Measurements from ENCODE around the gene MAP10.
"Not testable (repeated sequence)": the region's sequence is repeated elsewhere in the genome, so short reads cannot be mapped to it uniquely, and the experiment has no call there.

Gene MAP10, protein sequence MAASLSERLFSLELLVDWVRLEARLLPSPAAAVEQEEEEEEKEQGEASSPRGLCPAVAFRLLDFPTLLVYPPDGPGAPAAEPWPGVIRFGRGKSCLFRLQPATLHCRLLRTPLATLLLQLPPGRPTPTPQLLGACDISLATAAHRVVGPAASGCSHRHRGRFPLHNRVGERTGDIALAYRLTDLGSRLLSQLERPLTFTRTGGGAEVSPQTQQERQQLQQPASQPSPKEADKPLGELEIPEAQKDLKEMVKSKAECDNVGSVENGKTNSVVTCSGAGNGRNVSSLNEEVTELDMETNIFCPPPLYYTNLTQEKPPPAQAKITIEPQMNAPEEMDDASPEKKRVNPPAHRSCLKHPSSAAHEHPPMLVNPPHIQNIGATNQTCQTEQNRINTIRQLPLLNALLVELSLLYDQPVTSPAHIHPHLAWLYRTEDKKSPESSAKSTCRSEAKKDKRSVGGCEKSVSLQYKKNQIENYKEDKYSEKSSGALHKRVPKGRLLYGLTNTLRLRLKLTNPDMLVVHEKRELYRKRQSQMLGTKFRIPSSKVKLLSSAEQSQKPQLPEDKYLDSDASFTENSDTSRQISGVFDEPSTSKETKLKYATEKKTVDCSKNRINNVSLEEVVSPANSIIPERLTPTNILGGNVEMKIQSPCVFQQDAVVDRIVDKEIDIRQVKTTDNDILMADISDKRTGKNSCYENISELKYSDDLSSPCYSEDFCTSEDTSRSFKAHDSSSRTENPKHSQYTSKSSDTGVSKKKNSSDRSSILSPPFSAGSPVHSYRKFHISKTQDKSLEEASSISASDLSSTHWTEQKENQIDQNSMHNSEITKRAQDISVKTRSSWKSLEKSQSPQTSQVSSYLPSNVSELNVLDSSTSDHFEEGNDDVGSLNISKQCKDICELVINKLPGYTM
- 4.9 reads per million, percentile 19 among the genes with 10 or more reads in this experiment for total RNA-seq

DNA sequence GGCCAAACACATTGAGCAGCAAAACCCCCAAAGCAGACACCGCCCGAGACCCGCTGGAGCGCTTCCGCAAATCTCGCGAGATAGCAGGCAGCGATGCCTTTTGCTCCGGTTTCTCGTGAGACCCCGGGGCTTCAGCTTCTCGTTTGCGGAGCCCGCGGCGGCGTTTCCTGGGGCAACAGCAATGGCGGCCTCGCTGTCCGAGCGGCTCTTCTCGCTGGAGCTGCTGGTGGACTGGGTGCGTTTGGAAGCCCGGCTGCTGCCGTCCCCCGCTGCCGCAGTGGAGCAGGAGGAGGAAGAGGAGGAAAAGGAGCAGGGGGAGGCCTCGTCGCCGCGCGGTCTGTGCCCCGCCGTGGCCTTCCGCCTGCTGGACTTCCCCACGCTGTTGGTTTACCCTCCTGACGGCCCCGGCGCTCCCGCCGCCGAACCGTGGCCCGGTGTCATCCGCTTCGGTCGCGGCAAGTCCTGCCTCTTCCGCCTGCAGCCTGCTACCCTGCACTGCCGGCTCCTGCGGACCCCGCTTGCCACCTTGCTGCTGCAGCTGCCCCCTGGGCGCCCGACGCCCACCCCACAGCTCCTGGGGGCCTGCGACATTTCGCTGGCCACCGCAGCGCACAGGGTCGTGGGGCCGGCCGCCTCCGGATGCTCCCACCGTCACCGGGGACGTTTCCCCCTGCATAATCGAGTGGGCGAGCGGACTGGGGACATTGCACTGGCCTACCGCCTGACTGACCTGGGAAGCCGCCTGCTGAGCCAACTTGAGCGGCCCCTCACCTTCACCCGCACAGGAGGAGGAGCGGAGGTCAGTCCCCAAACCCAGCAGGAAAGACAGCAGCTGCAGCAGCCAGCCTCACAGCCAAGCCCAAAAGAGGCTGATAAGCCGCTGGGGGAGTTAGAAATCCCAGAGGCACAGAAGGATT, at the start of gene MAP10:
Gene MAP10, plus strand, starts transcription at position 148 of the 917 bp plus-strand sequence. Its CDS starts 34 bp downstream, at position 182.
- DNase-seq = peak; percentile 39

DNA sequence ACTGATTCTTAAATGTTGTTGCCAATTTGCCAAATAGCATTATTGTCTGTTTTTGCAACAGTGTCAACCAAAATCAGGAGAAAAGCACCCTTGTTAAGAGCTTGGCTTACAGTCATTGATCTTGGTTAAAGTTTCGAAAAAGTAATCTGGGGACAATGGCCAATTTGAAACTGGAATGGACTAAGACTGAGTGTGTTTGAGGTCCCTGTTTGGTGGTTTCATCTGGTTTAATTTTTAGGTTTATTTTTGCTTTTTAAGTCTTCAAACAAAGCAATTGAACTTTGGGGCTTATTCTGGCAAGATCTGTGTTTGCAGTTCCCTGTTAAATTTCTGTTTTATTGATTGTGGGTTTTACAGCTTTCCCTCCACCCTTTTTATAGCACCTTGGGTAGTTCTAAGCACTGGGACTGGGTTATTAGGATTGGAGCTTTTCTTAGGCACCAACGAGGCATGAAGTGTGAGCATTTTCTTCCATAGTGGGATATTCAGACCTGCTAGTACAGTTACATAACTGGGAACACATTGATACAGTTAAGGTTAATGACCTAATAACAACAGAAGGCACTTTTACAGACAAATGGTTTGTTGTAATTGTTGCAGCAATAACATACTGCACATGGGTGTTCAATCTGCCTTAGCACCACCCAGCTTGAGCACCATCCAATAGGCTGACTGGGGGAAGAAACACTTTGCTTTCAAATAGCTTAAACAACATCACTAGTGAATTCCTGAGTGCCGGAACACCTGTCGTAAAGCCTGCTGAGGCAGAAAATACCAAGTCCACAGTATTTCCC, 40.6 kb upstream of the MAP10 start:
- no peak for DNase-seq

DNA sequence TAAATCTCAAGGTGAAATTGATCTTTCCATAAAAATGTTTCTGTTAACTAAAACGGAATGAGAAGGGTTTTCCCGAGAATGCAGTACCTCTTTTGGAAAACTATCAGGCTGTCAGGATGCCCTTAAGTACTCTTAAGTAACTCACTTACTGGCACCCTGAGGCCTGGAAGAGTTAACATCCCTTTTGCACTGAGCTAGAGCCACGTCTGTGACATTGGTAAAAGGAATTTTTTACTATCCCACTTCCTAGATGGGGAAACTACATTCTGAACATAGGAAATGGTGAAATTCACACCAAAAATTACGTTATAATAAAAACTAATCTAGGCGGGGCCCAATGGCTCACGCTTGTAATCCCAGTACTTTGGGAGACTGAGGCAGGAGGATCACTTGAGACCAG, 39.7 kb upstream of the MAP10 start:
- no peak for DNase-seq

DNA sequence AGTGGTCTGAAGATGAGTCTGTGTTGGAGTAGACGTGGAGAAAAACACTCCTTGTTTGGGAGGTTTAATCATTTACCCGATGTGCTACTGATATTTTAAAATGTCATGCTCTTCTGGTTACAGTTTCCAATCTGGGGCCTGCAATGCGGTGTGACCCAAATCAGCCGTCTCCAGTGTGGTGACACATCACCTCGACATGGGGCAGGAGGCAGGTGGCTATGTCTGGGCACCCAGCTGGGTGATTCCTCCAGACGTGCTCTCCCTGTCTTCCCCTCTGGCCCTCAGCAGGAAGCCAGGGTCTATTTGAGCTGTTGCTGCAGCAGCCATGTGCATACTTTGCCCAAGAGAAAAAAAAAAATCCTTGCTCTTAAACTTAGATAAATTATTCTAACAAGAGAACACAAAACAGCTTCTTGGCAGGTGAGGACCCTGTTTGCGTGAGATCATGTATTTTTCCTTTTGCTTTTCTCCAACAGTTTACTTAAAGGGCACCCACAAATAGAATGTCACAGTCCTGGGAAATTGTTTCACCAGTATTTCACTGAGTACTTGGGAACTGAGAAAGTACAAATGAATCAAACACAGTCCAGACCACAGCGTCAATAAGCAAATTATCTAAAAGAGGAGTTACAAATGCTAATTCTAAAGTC, 38.9 kb upstream of the MAP10 start:
- DNase-seq = no peak

DNA sequence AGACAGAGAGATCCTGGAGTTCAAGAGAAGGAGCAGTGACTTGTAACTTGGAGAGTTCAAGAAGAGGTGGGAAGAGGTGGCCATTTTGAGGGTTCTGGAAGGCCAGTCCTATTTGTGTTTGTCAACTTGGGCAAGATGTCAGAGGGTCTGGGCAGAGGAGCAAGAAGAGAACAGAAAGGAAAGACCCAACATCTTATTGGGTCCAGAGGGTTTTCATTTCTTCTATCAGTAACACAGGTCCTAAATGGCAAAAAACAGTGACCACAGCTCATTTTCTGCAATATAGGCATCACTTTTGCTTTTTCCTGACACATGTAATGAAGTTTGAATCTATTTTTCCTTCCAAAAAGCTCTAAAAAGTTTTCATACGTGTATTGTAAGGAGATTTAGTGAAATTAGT, 38.3 kb upstream of the MAP10 start:
- DNase-seq = no peak

DNA sequence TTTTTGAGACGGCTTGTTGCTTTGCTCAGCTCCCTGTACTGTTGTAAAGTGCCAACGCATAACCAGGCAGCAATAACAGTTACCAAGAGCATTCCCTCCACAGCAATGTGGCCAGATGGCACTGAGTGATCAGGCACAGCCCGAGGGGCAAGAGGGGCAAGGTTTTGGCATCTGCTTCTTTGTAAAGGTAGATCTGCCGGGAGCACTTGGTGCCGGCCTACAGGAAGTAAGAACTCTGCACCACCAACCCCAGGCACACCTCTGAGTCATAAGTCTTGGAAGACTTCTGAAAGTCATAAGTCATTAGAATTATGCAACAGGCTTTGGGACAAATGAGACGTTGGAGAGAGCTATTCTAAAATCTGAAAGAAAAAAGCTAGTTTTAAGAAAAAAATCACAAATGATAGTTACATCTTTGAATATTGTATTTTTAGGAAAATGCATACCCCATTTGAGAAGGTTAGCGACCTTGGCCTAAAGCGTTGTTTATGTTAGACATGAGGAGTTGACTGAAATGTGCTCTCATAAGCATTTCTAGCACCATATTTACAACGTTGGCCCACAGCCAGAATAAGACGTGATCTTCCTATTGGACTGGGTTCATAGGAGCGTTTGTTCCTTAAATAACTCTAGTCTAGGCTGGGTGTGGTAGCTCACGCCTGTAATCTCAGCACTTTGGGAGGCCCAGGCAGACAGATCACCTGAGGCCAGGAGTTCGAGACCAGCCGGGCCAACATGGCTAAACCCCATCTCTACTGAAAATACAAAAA, 37.7 kb upstream of the MAP10 start:
- no peak for DNase-seq

DNA sequence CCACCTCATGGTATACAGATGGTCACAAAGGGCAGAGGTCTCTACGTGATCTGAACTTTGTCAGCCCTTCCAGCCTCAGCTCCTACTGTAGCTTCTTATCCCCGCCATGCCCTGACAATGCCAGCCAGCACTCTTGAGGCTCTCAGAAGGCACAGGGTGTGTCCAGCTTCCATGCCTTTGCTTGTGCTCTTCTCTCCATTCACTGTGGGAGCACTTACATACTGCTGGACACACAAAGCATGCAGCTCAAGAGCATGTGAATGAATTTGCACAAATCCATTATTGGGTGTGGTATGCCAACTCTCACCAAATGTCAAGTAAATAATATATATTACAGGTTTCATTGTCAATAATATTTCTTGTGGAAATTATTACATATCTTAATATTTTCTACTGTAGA, 36.4 kb upstream of the MAP10 start:
- DNase-seq = no peak

DNA sequence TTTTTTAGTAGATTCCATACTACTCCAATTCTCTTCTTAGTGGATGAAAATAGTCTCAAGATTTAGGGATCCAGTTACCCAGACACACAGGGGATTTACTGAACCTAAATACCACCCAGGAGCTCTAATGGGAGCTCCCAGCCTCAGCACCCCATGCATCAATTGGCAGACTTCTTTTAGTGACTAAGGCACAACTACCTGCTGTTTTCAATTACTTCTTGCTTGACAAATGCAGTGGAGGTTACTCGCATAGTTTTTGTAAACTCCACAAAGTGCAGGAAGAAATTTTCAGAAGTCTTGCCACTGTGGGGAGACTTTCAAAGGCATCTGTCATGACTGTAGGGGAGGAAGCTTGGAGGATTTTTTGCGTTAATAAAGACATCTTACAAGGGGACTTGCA, 35.5 kb upstream of the MAP10 start:
- no peak for DNase-seq

DNA sequence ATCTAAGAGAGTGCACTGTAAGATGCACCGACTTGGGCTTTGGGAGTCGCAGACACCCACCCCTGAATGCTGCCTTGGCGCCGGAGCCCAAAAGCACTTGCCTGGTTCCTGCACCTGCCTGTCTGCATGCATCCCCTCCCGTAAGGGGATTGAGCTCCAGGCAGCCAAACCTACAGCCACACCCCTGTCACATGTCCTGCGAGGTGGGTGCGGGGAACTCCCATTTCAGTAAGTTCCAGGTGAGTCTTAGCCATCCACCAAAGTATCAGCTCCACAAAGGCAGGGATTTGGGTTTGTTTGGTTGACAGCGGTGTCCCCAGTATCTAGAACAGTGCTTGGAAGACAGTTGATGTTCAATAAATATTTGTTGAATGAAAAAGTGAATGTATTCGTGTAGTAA, 31.5 kb upstream of the MAP10 start:
- DNase-seq = no peak

DNA sequence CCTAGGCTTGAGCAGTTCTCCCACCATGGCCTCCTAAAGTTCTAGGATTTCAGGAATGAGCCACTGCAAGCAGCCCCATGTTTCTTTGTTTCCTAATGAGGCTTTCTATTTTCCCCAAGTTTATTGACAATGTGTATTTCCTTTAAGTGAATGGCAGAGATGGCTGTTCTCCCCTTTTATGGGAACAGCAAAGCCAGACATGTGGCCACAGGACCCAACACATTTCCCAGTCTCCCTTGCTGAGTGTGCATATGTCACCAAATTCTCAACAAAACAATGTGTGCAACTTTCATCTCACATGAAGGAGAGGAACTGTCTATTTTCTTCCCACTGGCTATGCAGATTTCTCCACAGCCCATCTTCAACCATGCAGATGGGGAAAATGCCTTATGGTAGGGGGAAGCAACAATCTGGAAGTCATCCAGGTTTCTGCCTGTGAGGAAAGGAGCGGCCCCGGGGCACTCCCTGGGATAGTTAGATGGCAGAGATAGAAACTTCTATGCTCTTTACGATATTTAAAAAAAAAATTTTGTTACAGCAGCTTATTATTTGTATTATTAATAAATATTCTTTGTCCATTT, 28.6 kb upstream of the MAP10 start:
- DNase-seq = no peak

DNA sequence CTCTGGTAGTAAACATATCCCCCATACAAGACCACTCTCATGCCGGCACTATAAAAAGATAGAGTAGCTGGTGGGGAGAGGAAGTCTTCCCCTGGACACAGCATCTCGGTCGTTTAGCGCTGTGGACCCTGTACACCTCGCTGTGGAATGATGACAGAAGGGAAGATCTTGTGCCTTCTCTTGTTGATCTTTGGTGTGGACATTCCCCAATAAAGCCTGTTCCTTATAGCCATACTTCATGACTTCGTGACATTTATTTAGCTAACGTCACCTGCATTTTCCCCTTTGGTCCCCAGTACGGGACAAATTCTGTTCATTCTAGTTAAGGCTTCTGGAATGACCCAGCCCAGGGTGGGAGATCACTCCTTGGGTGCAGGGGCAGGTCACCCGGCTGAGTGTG, 24.9 kb upstream of the MAP10 start:
- DNase-seq = no peak

DNA sequence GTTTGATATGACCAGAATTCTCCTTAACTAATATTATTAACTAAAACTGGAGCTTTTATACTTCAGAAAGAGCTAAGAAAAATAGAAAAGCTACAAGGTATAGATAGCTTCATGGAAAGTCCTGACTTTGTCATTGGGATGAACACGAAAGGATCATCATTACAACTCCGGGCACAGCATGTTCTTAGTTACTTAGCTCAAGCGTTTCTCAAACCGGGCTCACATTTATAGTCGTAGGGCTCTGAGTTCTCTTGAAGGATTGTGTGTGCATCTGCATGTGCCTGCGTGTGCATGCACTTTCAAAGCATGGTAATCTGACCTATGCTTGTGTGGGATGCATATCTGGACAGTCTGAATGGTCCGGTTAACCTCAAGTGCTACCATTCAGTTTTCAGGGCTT, 20.4 kb upstream of the MAP10 start:
- DNase-seq = no peak

DNA sequence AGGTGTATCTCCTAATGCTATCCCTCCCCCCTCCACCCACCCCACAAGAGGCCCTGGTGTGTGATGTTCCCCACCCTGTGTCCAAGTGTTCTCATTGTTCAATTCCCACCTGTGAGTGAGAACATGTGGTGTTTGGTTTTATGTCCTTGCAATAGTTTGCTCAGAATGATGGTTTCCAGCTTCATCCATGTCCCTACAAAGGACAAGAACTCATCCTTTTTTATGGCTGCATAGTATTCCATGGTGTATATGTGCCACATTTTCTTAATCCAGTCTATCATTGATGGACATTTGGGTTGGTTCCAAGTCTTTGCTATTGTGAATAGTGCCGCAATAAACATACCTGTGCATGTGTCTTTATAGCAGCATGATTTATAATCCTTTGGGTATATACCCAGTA, 19.6 kb upstream of the MAP10 start:
- not testable (repeated sequence) for DNase-seq

DNA sequence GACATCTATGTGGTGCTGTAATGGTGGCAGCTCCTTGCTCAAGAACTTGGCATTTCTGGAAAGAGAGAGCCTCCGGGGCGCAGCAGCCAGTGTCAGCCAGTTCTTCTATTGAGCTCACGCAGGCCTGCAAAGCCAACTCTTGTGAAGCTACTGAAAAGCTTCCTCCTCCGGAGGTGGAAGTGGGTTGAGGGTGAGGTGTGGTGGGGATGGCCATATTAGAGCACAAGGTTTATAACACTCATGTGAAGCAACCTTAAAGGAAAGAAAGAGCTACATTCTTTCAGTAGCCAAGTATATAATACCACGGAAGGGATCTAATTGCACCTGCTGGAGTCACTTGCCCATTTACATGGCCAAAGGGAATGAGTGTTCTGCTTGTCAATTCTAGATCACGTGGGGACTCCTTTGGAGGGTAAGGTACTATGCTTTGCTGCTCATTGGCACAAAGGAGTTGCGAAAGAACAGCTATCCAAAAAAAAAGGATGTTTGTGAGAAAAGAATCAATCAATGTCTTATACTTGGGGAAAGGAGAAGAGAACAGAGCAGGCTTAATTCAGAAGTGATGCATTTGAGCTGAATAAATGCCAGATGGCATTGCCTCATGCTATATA, 18.3 kb upstream of the MAP10 start:
- DNase-seq = no peak

DNA sequence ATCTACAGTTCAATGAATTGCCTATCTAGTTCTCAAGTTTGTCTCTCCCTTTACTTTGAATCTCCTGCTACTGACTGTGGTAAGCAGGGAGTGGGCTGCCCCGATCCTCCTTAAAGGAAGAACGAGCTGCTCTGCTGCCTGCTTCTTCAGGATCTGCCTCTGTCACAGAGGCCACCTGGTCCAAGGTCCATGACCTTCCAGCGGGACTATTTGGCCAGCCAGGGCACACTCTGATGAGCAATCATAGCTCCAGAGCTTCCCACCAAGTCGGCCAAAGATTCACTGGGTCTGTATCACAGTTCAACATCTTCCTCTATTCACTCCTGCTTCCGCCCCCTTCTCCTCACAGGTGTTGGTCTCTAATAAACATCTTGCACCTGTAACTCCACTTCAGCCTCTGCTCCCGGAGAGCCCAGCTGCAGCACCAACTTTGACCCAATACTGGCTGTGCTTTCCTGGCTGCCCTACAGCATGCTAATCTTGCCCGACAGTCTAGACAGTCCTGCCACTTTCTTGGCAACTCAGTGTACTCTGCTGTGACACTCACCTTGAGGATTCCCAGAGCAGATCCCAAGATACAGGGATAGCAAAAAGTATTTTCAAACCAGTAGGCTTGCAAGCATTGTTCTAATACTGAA, 16.9 kb upstream of the MAP10 start:
- no peak for DNase-seq

DNA sequence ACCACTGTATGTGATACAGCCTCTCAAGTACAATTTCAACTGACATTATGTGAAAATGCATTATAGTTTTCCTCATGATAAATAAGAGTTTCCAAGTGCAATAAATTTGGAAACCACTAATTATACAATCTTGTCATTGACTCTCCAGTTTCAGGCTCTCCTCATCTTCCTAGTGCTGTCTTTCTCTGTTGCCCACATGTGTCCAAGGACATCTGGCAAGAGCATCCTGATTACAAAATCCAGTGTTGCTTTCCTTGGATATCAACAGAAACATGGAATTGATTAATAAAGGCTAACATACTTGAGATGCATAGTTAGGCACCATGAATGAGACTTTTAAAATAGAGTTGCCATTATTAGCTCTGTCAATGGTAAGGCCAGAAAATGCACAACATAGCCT, 15.6 kb upstream of the MAP10 start:
- no peak for DNase-seq

DNA sequence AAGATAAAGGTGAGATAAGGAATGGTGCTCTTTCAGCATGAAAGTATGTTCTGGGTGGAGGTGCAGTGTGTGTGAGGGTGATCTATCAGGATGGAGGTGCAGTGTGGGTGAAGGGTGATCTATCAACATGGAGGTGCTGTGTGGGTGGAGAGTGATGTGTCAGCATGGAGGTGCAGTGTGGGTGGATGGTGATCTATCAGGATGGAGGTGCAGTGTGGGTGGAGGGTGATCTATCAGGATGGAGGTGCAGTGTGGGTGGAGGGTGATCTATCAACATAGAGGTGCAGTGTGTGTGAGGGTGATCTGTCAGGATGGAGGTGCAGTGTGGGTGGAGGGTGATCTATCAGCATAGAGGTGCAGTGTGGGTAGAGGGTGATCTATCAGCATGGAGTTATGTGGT, 12.3 kb upstream of the MAP10 start:
- DNase-seq = no peak

DNA sequence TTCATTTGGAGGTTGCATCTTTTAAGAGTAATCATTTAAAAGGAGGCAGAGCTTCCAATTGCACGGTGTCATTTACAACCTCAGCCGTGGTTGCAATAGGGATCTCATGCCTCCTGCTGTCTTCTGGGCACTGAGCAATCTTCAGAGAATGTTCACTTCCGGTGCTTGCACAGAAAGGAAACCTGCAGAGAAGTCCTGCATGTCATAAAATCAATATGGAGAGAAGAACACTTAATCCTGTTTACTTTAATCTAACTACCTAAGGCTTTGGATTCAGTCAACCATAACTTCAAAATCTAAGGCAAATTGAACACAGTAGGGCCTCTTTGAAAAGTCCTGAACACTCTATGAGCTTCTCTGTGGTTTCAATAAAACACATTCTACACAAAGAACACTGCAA, 11.3 kb upstream of the MAP10 start:
- no peak for DNase-seq

DNA sequence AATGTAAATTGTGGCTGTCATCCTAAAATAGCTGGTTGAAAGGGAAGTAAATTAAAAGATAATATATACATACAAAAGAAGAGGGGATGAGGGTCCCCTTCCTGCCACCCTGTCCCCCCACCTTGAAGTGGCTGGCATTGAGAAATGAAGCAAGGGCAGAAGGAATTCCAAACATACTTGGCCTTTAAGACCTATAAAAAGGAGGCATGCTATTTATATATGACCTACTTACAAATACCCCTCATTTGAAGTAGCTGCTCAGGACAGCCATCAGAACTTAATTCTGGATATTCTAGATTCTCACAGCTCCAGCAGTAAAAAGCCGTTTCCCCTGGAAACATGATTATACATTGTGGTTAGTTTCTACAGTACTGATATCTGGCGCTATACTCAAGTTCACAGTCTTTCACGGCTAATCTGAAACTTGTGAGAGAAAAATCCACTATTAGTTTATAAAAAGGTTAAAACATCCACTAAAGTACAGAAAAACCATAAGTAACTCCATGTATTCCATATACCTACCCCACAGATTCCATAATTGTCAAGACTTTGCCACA, 9.6 kb upstream of the MAP10 start:
- DNase-seq = no peak

Data from effector CD4-positive, alpha-beta T cell (primary cell).